Measurements from ENCODE around the gene KRTAP5-4. TPM values are rescaled to one million over a fixed set of nuclear protein-coding genes. Genes with fewer than 3 reads are reported as not detected.

KRTAP5-4 gene
- total RNA-seq, 4 donors from 2014 or later, result not detected

- no peak overlapping the region for H3K27ac ChIP-seq
- 74 to 79% methylated on average over 6 to 16 of the region's 19 CpGs for WGBS, 2 donors (ENCODE audit: low coverage in 1 of 2)
- TF ChIP-seq CTCF (IDR thresholded peaks at IDR 0.05), result no peak
- no peak for TF ChIP-seq EP300 (IDR thresholded peaks at IDR 0.05)
- no peak for TF ChIP-seq POLR2AphosphoS5 (IDR thresholded peaks at IDR 0.05)
- no peak for TF ChIP-seq POLR2A (IDR thresholded peaks at IDR 0.05)
- ATAC-seq, result no peak
- H3K27me3 ChIP-seq, result peaks cover 74% of the 10 kb centered on the region
- no peaks in the 10 kb centered on the region for H3K36me3 ChIP-seq
- no peaks in the 10 kb centered on the region for H3K4me1 ChIP-seq
- H3K4me3 ChIP-seq, result no peak overlapping the region
- H3K9me3 ChIP-seq, result no peaks in the 10 kb centered on the region
These were observed 14.5 kb upstream of the KRTAP5-4 start for GRCh38 chr11:1636291-1636950.

- peaks cover 0 to 3% (median 0%) of the 10 kb centered on the region in 3 donors for H3K4me1 ChIP-seq
- 70% methylated on average over 6 of the region's 10 CpGs; no CpG with 5 or more reads in 1 of the 2 donors for WGBS, 2 donors (ENCODE audit: low coverage in 1 of 2)
- no peak overlapping the region for H3K4me3 ChIP-seq
- H3K27me3 ChIP-seq, result peaks cover 68% of the 10 kb centered on the region
- no peak for ATAC-seq
- TF ChIP-seq CTCF (IDR thresholded peaks at IDR 0.05) (no peak), POLR2A (IDR thresholded peaks at IDR 0.05) (no peak), POLR2AphosphoS5 (IDR thresholded peaks at IDR 0.05) (no peak), EP300 (IDR thresholded peaks at IDR 0.05) (no peak)
- H3K9me3 ChIP-seq, result no peaks in the 10 kb centered on the region
- H3K27ac ChIP-seq, result no peak overlapping the region
- no peaks in the 10 kb centered on the region for H3K36me3 ChIP-seq
These were observed 11.9 kb upstream of the KRTAP5-4 start for GRCh38 chr11:1633864-1634263.

- no peak for ATAC-seq
- Histone ChIP-seq H3K9me3 (no peaks in the 10 kb centered on the region), H3K27me3 (peaks cover 73% of the 10 kb centered on the region), H3K27ac (no peak overlapping the region), H3K4me3 (no peak overlapping the region), H3K36me3 (no peaks in the 10 kb centered on the region), H3K4me1 (peaks cover 0 to 6% (median 0%) of the 10 kb centered on the region in 3 donors)
- TF ChIP-seq POLR2AphosphoS5 (IDR thresholded peaks at IDR 0.05) (no peak), EP300 (IDR thresholded peaks at IDR 0.05) (no peak), CTCF (IDR thresholded peaks at IDR 0.05) (no peak), POLR2A (IDR thresholded peaks at IDR 0.05) (no peak)
- 75% methylated on average over 2 of the region's 11 CpGs; no CpG with 5 or more reads in 1 of the 2 donors for WGBS, 2 donors (ENCODE audit: low coverage in 1 of 2)
These were observed 10.2 kb upstream of the KRTAP5-4 start for GRCh38 chr11:1632053-1632714.

- no peak for TF ChIP-seq POLR2AphosphoS5 (IDR thresholded peaks at IDR 0.05)
- TF ChIP-seq EP300 (IDR thresholded peaks at IDR 0.05), result no peak
- no peak for TF ChIP-seq CTCF (IDR thresholded peaks at IDR 0.05)
- TF ChIP-seq POLR2A (IDR thresholded peaks at IDR 0.05), result no peak
- H3K4me3 ChIP-seq, result no peak overlapping the region
- peaks cover 68% of the 10 kb centered on the region for H3K27me3 ChIP-seq
- peaks cover 0 to 6% (median 0%) of the 10 kb centered on the region in 3 donors for H3K4me1 ChIP-seq
- no peak overlapping the region for H3K27ac ChIP-seq
- WGBS, 2 donors (ENCODE audit: low coverage in 1 of 2), result 74 to 80% methylated on average over 1 to 9 of the region's 13 CpGs
- H3K9me3 ChIP-seq, result no peaks in the 10 kb centered on the region
- no peak for ATAC-seq
- no peaks in the 10 kb centered on the region for H3K36me3 ChIP-seq
These were observed 9.2 kb upstream of the KRTAP5-4 start for GRCh38 chr11:1631066-1631568.
